Liver (tissue), 3 donors: ENCODE results near the gene PRDM7.
"Not testable (repeated sequence)": the region's sequence is repeated elsewhere in the genome, so short reads cannot be mapped to it uniquely, and the experiment has no call there.

ENCODE experiments used
- CTCF ChIP-seq: fragments of 150-350 bp; IDR thresholded peaks from 2 replicates; pipeline ENCODE4 v1.5.1; 2017; ENCODE audit warnings: improper control_type of control experiment, low read depth, low read length; ENCODE audit not compliant: missing input control
- EGR1 ChIP-seq, 2 donors: IDR thresholded peaks; 2 replicates each; pipeline ENCODE4 v1.6.1; 2016 to 2018; ENCODE audit warnings: antibody characterized with exemption in 2 of 2, low read depth in 2 of 2
- GABPA ChIP-seq, 2 donors: IDR thresholded peaks in 1 of 2; conservative IDR thresholded peaks in 1 of 2; 2 replicates each; pipeline ENCODE4 v1.6.1; 2016; ENCODE audit warnings: antibody characterized with exemption in 2 of 2, mild to moderate bottlenecking in 1 of 2, moderate library complexity in 1 of 2
- JUND ChIP-seq, 2 donors: IDR thresholded peaks; 2 replicates each; pipeline ENCODE4 v1.6.1; 2016; ENCODE audit warnings: antibody characterized with exemption in 2 of 2
- MAX ChIP-seq: IDR thresholded peaks from 2 replicates; pipeline ENCODE4 v1.6.1; 2016; ENCODE audit warnings: antibody characterized with exemption
- RAD21 ChIP-seq, 2 donors: IDR thresholded peaks; 2 replicates each; pipeline ENCODE4 v1.6.1; 2016; ENCODE audit warnings: antibody characterized with exemption in 2 of 2, mild to moderate bottlenecking in 2 of 2
- REST ChIP-seq: IDR thresholded peaks from 2 replicates; pipeline ENCODE4 v1.6.1; 2016; ENCODE audit warnings: antibody characterized with exemption, mild to moderate bottlenecking
- ZBTB33 ChIP-seq: IDR thresholded peaks from 2 replicates; pipeline ENCODE4 v1.6.1; 2016; ENCODE audit warnings: antibody characterized with exemption
- donor health status: healthy.
- donor health status: healthy.

GRCh38 chr16:90007635-90008234 lies 69.4 kb downstream of the PRDM7 start:
- TF ChIP-seq EGR1 (IDR thresholded peaks at IDR 0.05; ENCODE audit: low read depth in 2 of 2); CTCF; ZBTB33; MAX; GABPA (IDR thresholded peaks at IDR 0.05 in 1 of 2, conservative IDR thresholded peaks at IDR 0.05 in 1 of 2); JUND (IDR thresholded peaks at IDR 0.05); REST; RAD21 (IDR thresholded peaks at IDR 0.05): not testable (repeated sequence)
